Fibroblast of skin of left biceps (primary cell): ENCODE results near the gene TRIO.

Experiments
- DNase-seq, 2 experiments: peaks; one replicate each; pipeline ENCODE4 v3.0.0-alpha.2; 2013; ENCODE audit warnings: low read depth in 2 of 2

The TRIO gene

GRCh38 chr5:14208071-14209021, 65.2 kb downstream of the TRIO start:
- peak; percentile 67 to 74 for DNase-seq

GRCh38 chr5:14209222-14209822, 66.2 kb downstream of the TRIO start:
- DNase-seq = no peak

DNA sequence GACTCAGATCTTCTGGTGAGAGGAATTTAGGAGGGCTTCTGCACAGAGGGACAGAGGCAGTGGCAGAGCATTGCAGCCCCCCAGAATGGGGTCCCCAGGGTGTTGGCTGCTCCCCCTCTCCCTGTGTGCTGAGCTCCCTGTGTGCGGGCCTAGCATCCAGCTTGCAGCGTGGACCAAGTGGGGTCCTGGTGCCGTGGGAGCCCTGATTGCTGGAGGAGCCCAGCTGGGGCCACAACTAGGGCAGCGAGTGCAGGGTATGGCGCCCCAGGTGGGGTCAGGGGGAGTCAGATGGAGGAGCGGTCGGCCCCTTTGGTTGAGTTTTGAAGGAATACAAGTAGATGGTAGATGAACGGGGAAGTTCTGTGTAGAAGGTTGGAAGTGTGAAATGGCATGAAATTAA, 66.7 kb downstream of the TRIO start:
- no peak for DNase-seq

DNA sequence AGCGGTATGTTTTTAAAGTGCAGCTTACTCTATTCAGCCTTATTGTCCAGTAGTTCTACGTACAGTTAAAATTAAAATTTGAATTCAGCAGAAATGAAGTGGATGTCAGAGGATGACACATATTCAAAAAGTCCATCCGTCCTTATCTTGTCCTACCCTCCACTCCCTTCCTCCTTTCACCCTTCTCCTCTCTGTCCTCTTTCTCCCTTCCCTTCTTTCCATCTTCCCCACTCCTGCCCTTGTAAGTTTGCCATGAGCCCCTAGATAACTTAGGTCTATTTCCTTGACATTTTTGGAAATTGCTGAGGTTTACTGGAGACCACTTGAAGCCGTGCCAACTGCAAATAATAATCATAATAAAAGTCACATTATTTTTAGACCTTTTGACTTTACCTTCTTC, 67.6 kb downstream of the TRIO start:
- no peak for DNase-seq

- no peak for DNase-seq
Observed at GRCh38 chr5:14211818-14212803, 69.0 kb downstream of the TRIO start.

DNA sequence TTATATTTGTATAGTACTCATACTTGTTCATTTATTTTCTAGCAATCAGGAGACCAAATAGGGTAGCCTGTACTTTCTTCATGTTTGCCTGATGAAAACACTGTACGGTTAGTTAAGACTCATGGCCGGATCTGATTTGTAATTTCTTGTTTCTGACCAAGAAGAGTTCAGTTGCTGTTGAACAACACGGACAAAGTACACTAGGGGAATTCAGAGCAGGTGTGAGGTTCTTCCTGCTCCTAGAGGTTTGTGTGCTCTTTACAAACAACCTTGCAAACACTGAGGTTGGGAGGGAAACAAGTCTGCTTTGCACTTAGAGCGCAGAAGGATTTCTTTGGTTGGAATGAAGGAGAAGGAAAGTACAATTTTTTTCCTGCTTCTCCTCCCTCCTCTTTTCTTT, 69.7 kb downstream of the TRIO start:
- DNase-seq = no peak

DNA sequence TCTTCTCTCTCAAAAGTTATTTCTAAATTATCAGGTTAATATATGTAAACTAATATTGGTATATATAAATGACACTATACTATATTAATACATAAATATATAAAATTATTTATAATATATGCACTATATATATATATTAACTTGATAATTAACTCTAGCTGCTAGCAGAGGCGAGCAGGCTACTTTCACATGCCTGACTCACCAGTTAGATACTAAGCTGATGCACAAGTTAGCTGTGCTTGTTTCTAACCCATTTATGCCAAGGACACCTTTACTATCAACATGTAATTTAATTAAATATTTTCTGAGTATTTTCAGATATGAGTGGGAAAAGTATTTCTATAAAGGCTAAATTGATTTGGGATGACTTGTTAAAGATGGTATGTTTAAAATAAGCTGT, 70.1 kb downstream of the TRIO start:
- DNase-seq = no peak

DNA sequence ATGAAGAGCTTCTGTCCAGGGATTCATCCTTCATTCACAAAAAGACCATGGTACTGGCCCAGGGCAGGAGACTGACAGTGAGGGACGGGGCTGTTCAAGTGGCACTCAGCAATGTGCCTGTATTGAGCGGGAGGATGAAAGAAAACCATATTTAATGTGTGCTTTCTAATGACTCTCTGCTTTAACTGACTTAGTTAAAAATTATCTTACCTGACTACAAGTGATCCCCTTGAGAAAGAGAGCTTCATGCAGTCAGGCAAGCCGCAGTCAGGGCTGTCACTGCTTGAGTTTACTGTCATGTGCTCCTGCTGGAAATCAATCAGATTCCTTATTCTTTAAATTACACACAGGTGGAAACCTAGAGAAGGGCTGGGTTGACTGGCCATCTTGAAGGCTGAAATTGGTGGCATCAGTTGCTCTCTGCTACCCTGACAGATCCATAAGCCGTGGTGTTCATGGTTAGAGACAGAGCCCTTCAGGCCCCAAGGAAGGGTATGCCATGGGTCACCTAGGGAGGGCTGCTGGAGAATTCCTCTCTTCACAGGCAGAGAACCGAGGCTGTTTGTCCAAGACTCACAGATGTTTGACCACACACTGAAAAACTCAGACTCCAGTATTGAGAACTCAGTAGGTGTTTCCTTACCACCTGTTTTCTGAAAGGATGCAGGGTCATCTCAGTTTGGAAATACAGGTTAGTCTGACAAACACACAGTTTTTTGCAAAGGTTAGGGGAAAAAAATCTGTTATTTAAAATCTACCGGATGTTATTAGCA, 70.9 kb downstream of the TRIO start:
- no peak for DNase-seq

DNA sequence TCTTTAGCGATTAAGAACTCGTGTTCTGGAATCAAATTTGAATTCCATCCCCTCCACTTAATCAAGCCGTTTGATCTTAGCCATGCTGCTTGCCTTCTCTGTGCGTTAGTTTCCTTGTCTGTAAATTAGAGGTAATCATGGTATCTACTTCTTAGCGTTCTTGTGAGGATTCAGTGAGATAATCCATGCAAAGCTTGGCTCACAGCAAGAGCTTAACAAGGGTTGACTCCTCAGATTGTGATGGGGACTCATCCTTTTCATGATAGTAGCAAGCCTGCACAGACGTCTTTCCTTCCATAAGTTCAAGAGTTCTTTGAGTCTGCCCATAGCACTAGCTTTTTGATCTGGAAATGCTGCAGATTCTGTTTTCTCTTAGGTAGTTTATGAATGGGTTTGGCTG, 72.8 kb downstream of the TRIO start:
- no peak for DNase-seq

DNA sequence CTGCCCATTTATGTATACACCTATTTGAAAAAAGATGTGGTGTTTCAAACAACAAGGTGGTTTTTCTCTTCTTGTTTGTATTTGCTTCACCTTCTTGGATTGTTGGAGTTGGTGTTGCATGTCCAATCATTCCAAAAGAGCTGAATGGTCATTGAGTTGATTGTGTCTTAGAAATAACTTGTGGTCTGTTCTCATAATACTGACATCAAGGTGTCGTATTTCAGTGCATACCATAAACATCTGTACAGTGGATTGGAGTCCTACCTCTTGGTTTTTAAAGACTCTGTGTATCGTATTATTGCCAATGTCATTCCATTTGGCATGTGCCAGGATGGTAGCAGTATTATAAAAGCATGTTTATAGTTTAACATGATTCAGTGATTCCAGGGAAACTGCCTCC, 73.2 kb downstream of the TRIO start:
- DNase-seq = no peak

- DNase-seq = no peak
Observed at GRCh38 chr5:14216902-14217301, 73.8 kb downstream of the TRIO start.

- DNase-seq = no peak
Observed at GRCh38 chr5:14217587-14217986, 74.4 kb downstream of the TRIO start.

DNA sequence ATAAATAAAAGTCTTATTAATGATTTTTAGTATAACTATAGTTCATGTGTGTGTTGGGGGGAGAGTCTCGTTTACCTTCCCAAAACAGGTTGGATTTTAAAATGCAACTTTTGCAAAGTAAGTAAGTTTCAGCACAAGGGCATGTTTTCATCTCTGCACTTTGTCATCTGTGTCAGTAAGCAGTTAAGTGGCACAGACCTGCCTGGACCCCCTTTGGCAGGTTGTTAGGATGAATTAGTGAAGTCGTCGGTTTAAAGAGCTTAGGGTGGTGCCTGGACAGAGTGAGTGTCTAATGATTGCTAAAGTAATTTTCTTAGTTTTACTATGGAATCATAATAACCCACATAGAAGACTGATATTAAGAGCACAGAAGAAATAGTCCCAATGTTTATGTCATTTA, 74.9 kb downstream of the TRIO start:
- no peak for DNase-seq

DNA sequence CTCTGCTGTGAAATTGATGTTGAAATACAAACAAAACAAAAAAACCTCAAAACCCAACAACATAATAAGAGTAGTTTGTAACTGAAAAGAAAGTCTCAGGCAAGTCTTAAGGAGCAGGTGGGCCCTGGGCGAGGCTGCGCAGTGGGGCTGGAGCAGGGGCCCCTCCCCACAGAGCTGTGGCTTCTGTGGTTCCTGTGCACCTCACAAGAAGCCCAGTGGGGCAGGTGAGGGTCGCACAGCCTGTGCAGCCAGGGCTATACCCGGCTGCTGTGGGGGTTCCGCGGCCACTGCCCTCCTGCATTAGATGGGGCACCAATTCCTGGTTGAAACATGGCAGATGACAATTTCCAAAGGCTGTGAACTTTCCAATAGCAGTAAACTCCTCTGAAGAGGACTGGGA, 75.3 kb downstream of the TRIO start:
- DNase-seq = no peak

GRCh38 chr5:14218897-14219573, 75.9 kb downstream of the TRIO start:
- DNase-seq = no peak

- DNase-seq = no peak
Observed at GRCh38 chr5:14219800-14220512, 76.8 kb downstream of the TRIO start.

DNA sequence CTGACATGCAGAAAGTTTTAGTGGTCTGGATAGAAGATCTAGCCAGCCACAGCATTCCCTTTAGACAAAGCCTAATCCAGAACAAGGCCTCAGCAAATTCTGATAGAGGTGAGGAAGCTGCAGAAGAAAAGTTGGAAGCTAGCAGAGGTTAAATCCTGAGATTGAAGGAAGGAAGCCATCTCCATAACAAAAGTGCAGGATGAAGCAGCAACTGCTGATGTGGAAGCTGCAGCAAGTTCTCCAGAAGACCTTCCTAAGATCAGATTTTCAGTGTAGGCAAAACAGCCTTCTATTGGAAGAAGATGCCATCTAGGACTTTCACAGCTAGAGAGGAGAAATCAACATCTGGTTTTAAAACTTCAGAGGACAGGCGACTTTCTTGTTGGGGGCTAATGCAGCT, 77.5 kb downstream of the TRIO start:
- no peak for DNase-seq

- no peak for DNase-seq
Observed at GRCh38 chr5:14221732-14222131, 78.6 kb downstream of the TRIO start.

DNA sequence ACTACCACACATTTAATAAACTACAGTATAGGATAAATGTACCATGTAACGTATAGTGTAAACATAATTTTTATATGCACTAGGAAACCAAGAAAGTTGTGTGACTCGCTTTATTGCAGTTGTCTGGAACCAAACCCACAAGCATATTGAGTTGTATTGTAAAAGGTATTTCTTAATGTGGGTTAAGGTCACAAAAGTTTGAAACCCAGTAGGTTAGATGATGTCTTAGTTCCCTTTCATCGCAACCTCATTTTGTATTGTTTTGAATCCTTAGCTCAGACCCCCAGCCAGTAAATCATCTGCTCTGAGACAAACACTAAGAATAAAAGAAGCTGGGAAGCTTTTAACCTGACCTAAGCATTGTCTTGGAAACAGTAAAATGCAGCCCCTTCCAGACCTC, 79.1 kb downstream of the TRIO start:
- DNase-seq = no peak

GRCh38 chr5:14223372-14223771, 80.2 kb downstream of the TRIO start:
- DNase-seq = no peak
